ENCODE measurements around the gene BEST1. TPM values are rescaled to one million over a fixed set of nuclear protein-coding genes. Genes with fewer than 3 reads are reported as not detected.
A peak's percentile ranks its signal among the peaks of the same experiment; 100 is the strongest.

The BEST1 gene
- total RNA-seq (2021) (0.81 and 1.2 TPM in 2 replicates), Bru-seq, nascent RNA (percentile 25 among the genes with signal in this experiment), BruChase-seq, experiment 1, labeled RNA remaining after a 2-hour chase (percentile 32 among the genes with signal in this experiment), BruChase-seq, experiment 2, labeled RNA remaining after a 6-hour chase (percentile 26 among the genes with signal in this experiment)
- long read RNA-seq, partial matches to known transcripts = 0 of 2 reads
- long read RNA-seq, other reads (novel, unspliced or antisense) = 2 of 2 reads

- Histone ChIP-seq H3K9me3 (ENCODE audit: insufficient read depth, low read depth) (no peaks in the 10 kb centered on the region), H3K27me3 (ENCODE audit: insufficient read depth, low read depth) (no peaks in the 10 kb centered on the region), H3F3A (ENCODE audit: insufficient read depth, low read depth) (peaks cover 22% of the 10 kb centered on the region), H3K27ac (peak within 1 kb of the TSS; percentile 49), H3K36me3 (ENCODE audit: low read depth) (no peaks in the 10 kb centered on the region), H4K20me1 (ENCODE audit: insufficient read depth) (no peaks in the 10 kb centered on the region), H3K4me1 (replicated peaks; ENCODE audit: insufficient read depth) (peaks cover 29% of the 10 kb centered on the region), H3K79me2 (ENCODE audit: low read depth) (no peaks in the 10 kb centered on the region), H3K4me2 (no peak within 1 kb of the TSS), H3K4me3 (no peak within 1 kb of the TSS), H2AFZ (no peak within 1 kb of the TSS), H3K9me2 (ENCODE audit: insufficient read depth) (no peaks in the 10 kb centered on the region)
- intact Hi-C loops (cut with micrococcal nuclease; ENCODE audit: unreplicated experiment) = no loop called here
- BruUV-seq (replicated peaks) = TSS peak; percentile 94
- DNase-seq = no peak
- ChIA-PET POLR2A (ENCODE audit: unreplicated experiment) (no interaction called here), CTCF (interaction anchor here (0.5 to 3.6 kb wide), 2 partner anchors 132 to 152 kb away, joined by 6 to 13 read pairs; no protein-coding TSS in a partner anchor)
- TF ChIP-seq, protein P1, sequence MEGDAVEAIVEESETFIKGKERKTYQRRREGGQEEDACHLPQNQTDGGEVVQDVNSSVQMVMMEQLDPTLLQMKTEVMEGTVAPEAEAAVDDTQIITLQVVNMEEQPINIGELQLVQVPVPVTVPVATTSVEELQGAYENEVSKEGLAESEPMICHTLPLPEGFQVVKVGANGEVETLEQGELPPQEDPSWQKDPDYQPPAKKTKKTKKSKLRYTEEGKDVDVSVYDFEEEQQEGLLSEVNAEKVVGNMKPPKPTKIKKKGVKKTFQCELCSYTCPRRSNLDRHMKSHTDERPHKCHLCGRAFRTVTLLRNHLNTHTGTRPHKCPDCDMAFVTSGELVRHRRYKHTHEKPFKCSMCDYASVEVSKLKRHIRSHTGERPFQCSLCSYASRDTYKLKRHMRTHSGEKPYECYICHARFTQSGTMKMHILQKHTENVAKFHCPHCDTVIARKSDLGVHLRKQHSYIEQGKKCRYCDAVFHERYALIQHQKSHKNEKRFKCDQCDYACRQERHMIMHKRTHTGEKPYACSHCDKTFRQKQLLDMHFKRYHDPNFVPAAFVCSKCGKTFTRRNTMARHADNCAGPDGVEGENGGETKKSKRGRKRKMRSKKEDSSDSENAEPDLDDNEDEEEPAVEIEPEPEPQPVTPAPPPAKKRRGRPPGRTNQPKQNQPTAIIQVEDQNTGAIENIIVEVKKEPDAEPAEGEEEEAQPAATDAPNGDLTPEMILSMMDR (conservative IDR thresholded peaks at IDR 0.05) = no peak
- TF ChIP-seq EZH2 (IDR thresholded peaks at IDR 0.05; ENCODE audit: low read depth) = no peak
Measured at GRCh38 chr11:61950035-61950547, at the start of gene BEST1. Gene BEST1, plus strand, starts transcription at chr11:61950351. Its CDS starts 1,456 bp downstream, at chr11:61951807.

DNA sequence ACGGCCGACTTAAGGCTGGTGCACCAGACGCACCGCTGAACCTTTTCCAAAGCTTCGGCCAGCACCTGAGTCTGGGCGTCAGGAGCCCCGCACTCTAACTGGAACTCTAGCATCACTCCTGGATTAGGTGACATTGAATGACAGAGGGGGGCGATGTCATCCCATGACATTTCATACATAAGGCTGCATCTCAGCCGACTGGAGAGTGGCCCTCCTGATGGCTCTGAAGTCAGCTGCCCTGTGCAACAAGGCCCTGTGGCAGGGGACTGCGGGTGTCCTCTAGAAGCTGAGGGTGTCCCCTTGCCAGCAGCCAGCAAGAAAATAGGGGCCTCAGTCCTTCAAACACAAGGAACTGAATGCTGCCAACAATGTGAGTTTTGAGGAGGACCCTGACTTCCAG is 48.8 kb upstream of the BEST1 start:
- H3K4me2 ChIP-seq = no peak overlapping the region
- CTCF ChIA-PET = interaction anchor here (0.6 to 0.7 kb wide), 2 partner anchors 66 to 207 kb away, joined by 3 to 4 read pairs; no protein-coding TSS in a partner anchor
- H3K9me3 ChIP-seq (ENCODE audit: insufficient read depth, low read depth) = no peaks in the 10 kb centered on the region
- no peaks in the 10 kb centered on the region; the same call in 1 of the 2 replicates for H3K4me1 ChIP-seq (replicated peaks; ENCODE audit: insufficient read depth)
- no TSS peak for BruUV-seq (replicated peaks)
- no peaks in the 10 kb centered on the region for H3K79me2 ChIP-seq (ENCODE audit: low read depth)
- no peaks in the 10 kb centered on the region for H4K20me1 ChIP-seq (ENCODE audit: insufficient read depth)
- TF ChIP-seq, protein P1 (conservative IDR thresholded peaks at IDR 0.05) = no peak
- TF ChIP-seq EZH2 (IDR thresholded peaks at IDR 0.05; ENCODE audit: low read depth) = no peak
- POLR2A ChIA-PET (ENCODE audit: unreplicated experiment) = no interaction called here
- intact Hi-C loops (cut with micrococcal nuclease; ENCODE audit: unreplicated experiment) = no loop called here
- no peak overlapping the region for H3K4me3 ChIP-seq
- H3K27me3 ChIP-seq (ENCODE audit: insufficient read depth, low read depth) = no peaks in the 10 kb centered on the region
- no peaks in the 10 kb centered on the region for H3K9me2 ChIP-seq (ENCODE audit: insufficient read depth)
- H3F3A ChIP-seq (ENCODE audit: insufficient read depth, low read depth) = no peaks in the 10 kb centered on the region
- H2AFZ ChIP-seq = no peak overlapping the region
- no peak for DNase-seq
- no peak overlapping the region for H3K27ac ChIP-seq
- H3K36me3 ChIP-seq (ENCODE audit: low read depth) = no peaks in the 10 kb centered on the region

DNA sequence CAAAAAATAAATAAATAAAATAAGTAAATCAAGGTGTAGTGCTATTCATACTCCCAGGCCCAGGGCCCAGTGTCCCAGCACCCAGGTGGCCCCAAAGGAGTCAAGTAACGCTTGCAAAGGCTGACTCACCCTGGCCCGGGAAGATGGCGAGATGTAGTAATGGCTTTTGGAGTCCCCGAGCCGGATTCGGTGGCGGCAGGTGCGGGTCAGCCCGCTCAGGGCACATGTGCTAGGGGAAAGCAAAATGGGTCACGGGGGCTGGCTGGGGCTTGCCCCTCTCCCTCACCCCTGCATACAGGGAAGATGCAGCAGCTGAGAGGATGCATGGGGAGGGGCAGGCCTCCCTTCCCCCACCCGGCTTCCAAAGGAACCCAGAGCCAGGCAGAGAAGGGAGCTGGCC is 47.8 kb upstream of the BEST1 start:
- no peak overlapping the region for H3K27ac ChIP-seq
- no peaks in the 10 kb centered on the region for H3K9me3 ChIP-seq (ENCODE audit: insufficient read depth, low read depth)
- no peaks in the 10 kb centered on the region for H3K79me2 ChIP-seq (ENCODE audit: low read depth)
- no peaks in the 10 kb centered on the region for H3K27me3 ChIP-seq (ENCODE audit: insufficient read depth, low read depth)
- DNase-seq = no peak
- ChIA-PET CTCF (interaction anchor here (0.6 to 1.3 kb wide), 3 partner anchors 13 to 204 kb away, joined by 3 to 7 read pairs (median 3); no protein-coding TSS in a partner anchor), POLR2A (ENCODE audit: unreplicated experiment) (no interaction called here)
- no peaks in the 10 kb centered on the region; the same call in 1 of the 2 replicates for H3K4me1 ChIP-seq (replicated peaks; ENCODE audit: insufficient read depth)
- TF ChIP-seq, protein P1 (conservative IDR thresholded peaks at IDR 0.05) = no peak
- TF ChIP-seq EZH2 (IDR thresholded peaks at IDR 0.05; ENCODE audit: low read depth) = no peak
- H4K20me1 ChIP-seq (ENCODE audit: insufficient read depth) = no peaks in the 10 kb centered on the region
- H2AFZ ChIP-seq = no peak overlapping the region
- H3K36me3 ChIP-seq (ENCODE audit: low read depth) = no peaks in the 10 kb centered on the region
- intact Hi-C loops (cut with micrococcal nuclease; ENCODE audit: unreplicated experiment) = no loop called here
- no peaks in the 10 kb centered on the region for H3K9me2 ChIP-seq (ENCODE audit: insufficient read depth)
- no peaks in the 10 kb centered on the region for H3F3A ChIP-seq (ENCODE audit: insufficient read depth, low read depth)
- no peak overlapping the region for H3K4me3 ChIP-seq
- no peak overlapping the region for H3K4me2 ChIP-seq
- no TSS peak for BruUV-seq (replicated peaks)

Measured in PC-9 (cell line).